ENCODE results near the gene MCF2L2. TPM values are rescaled to one million over a fixed set of nuclear protein-coding genes. Genes with fewer than 3 reads are reported as not detected.
"Not testable (repeated sequence)": the region's sequence is repeated elsewhere in the genome, so short reads cannot be mapped to it uniquely, and the experiment has no call there.

MCF2L2 gene
- 0.03 TPM in 1 of 2 replicates, not detected in the other for total RNA-seq (2014; rRNA removed; shearing (Covaris generic))

- H3K27me3 ChIP-seq (replicated peaks), result peaks cover 41% of the 10 kb centered on the region
Measured at GRCh38 chr3:183428447-183429211, at the start of gene MCF2L2. MCF2L2 (minus strand) TSS chr3:183428619; CDS start chr3:183427977, 642 bp downstream.

GRCh38 chr3:183477801-183478456 lies 49.5 kb upstream of the MCF2L2 start:
- H3K27me3 ChIP-seq (replicated peaks), result peaks cover 5% of the 10 kb centered on the region; the same call in 1 of the 2 replicates
- no peak overlapping the region for H3K4me3 ChIP-seq
- no peak overlapping the region for H3K27ac ChIP-seq
- no peaks in the 10 kb centered on the region for H3K36me3 ChIP-seq
- no peaks in the 10 kb centered on the region for H3K4me1 ChIP-seq (replicated peaks)
- DNase-seq (ENCODE audit: low read depth in 1 of 2, low spot score in 2 of 2), result no peak
- H3K9me3 ChIP-seq (replicated peaks), result no peaks in the 10 kb centered on the region; the same call in 1 of the 2 replicates

More at GRCh38 chr3:183428447-183429211, at the start of gene MCF2L2:
- no peak within 1 kb of the TSS for H3K27ac ChIP-seq
- H3K9me3 ChIP-seq (replicated peaks), result no peaks in the 10 kb centered on the region
- peaks cover 13% of the 10 kb centered on the region for H3K4me1 ChIP-seq (replicated peaks)
- no peaks in the 10 kb centered on the region for H3K36me3 ChIP-seq
- DNase-seq (ENCODE audit: low read depth in 1 of 2, low spot score in 2 of 2), result no peak
- H3K4me3 ChIP-seq, result peak within 1 kb of the TSS; percentile 36

GRCh38 chr3:183475764-183476162 lies 47.3 kb upstream of the MCF2L2 start:
- H3K4me1 ChIP-seq (replicated peaks); H3K27ac ChIP-seq; H3K27me3 ChIP-seq (replicated peaks); H3K36me3 ChIP-seq; H3K4me3 ChIP-seq; DNase-seq (ENCODE audit: low read depth in 1 of 2, low spot score in 2 of 2); H3K9me3 ChIP-seq (replicated peaks): not testable (repeated sequence)

GRCh38 chr3:183475016-183475763 lies 46.8 kb upstream of the MCF2L2 start:
- Histone ChIP-seq H3K4me3 (no peak overlapping the region), H3K4me1 (replicated peaks) (no peaks in the 10 kb centered on the region), H3K27me3 (replicated peaks) (peaks cover 5% of the 10 kb centered on the region; the same call in 1 of the 2 replicates), H3K36me3 (no peaks in the 10 kb centered on the region), H3K9me3 (replicated peaks) (no peaks in the 10 kb centered on the region; the same call in 1 of the 2 replicates), H3K27ac (no peak overlapping the region)
- no peak for DNase-seq (ENCODE audit: low read depth in 1 of 2, low spot score in 2 of 2)

- Histone ChIP-seq H3K27ac (no peak overlapping the region), H3K27me3 (replicated peaks) (peaks cover 5% of the 10 kb centered on the region; the same call in 1 of the 2 replicates), H3K4me1 (replicated peaks) (peaks cover 3% of the 10 kb centered on the region; the same call in 1 of the 2 replicates), H3K36me3 (no peaks in the 10 kb centered on the region), H3K9me3 (replicated peaks) (no peaks in the 10 kb centered on the region), H3K4me3 (no peak overlapping the region)
- DNase-seq (ENCODE audit: low read depth in 1 of 2, low spot score in 2 of 2), result no peak
Measured at GRCh38 chr3:183473969-183474368, 45.5 kb upstream of the MCF2L2 start.

- H3K4me1 ChIP-seq (replicated peaks), result peaks cover 5% of the 10 kb centered on the region; the same call in 1 of the 2 replicates
Measured at GRCh38 chr3:183472155-183472554, 43.7 kb upstream of the MCF2L2 start.

GRCh38 chr3:183468424-183468823 lies 40.0 kb upstream of the MCF2L2 start:
- H3K36me3 ChIP-seq, result no peaks in the 10 kb centered on the region
- no peak overlapping the region for H3K27ac ChIP-seq
- no peak overlapping the region for H3K4me3 ChIP-seq
- no peak for DNase-seq (ENCODE audit: low read depth in 1 of 2, low spot score in 2 of 2)
- peaks cover 5% of the 10 kb centered on the region; the same call in 1 of the 2 replicates for H3K4me1 ChIP-seq (replicated peaks)
- H3K9me3 ChIP-seq (replicated peaks), result no peaks in the 10 kb centered on the region
- H3K27me3 ChIP-seq (replicated peaks), result no peaks in the 10 kb centered on the region; the same call in 1 of the 2 replicates

More at GRCh38 chr3:183472155-183472554, 43.7 kb upstream of the MCF2L2 start:
- no peaks in the 10 kb centered on the region for H3K36me3 ChIP-seq
- H3K9me3 ChIP-seq (replicated peaks), result no peaks in the 10 kb centered on the region
- peaks cover 5% of the 10 kb centered on the region; the same call in 1 of the 2 replicates for H3K27me3 ChIP-seq (replicated peaks)
- no peak for DNase-seq (ENCODE audit: low read depth in 1 of 2, low spot score in 2 of 2)
- no peak overlapping the region for H3K27ac ChIP-seq
- no peak overlapping the region for H3K4me3 ChIP-seq

- no peak for DNase-seq (ENCODE audit: low read depth in 1 of 2, low spot score in 2 of 2)
- H3K9me3 ChIP-seq (replicated peaks), result no peaks in the 10 kb centered on the region
- H3K4me3 ChIP-seq, result no peak overlapping the region
- H3K27ac ChIP-seq, result no peak overlapping the region
- no peaks in the 10 kb centered on the region; the same call in 1 of the 2 replicates for H3K27me3 ChIP-seq (replicated peaks)
- H3K36me3 ChIP-seq, result no peaks in the 10 kb centered on the region
- peaks cover 5% of the 10 kb centered on the region; the same call in 1 of the 2 replicates for H3K4me1 ChIP-seq (replicated peaks)
Measured at GRCh38 chr3:183466575-183466974, 38.2 kb upstream of the MCF2L2 start.

GRCh38 chr3:183465710-183466109 lies 37.3 kb upstream of the MCF2L2 start:
- not testable (repeated sequence) for H3K27ac ChIP-seq; H3K27me3 ChIP-seq (replicated peaks); H3K36me3 ChIP-seq; H3K4me3 ChIP-seq; H3K4me1 ChIP-seq (replicated peaks); DNase-seq (ENCODE audit: low read depth in 1 of 2, low spot score in 2 of 2); H3K9me3 ChIP-seq (replicated peaks)

- no peaks in the 10 kb centered on the region; the same call in 1 of the 2 replicates for H3K27me3 ChIP-seq (replicated peaks)
- H3K4me1 ChIP-seq (replicated peaks), result peaks cover 5% of the 10 kb centered on the region; the same call in 1 of the 2 replicates
Measured at GRCh38 chr3:183464480-183464879, 36.1 kb upstream of the MCF2L2 start.

GRCh38 chr3:183460081-183461055 lies 31.9 kb upstream of the MCF2L2 start:
- no peak for DNase-seq (ENCODE audit: low read depth in 1 of 2, low spot score in 2 of 2)
- Histone ChIP-seq H3K36me3 (no peaks in the 10 kb centered on the region), H3K4me1 (replicated peaks) (0 out of 2 replicates have a peak, but pooled peaks cover under 1% of the 10 kb centered on the region), H3K9me3 (replicated peaks) (no peaks in the 10 kb centered on the region), H3K27me3 (replicated peaks) (no peaks in the 10 kb centered on the region), H3K4me3 (no peak overlapping the region), H3K27ac (no peak overlapping the region)

More at GRCh38 chr3:183464480-183464879, 36.1 kb upstream of the MCF2L2 start:
- no peak for DNase-seq (ENCODE audit: low read depth in 1 of 2, low spot score in 2 of 2)
- no peaks in the 10 kb centered on the region for H3K36me3 ChIP-seq
- H3K9me3 ChIP-seq (replicated peaks), result no peaks in the 10 kb centered on the region
- H3K27ac ChIP-seq, result no peak overlapping the region
- no peak overlapping the region for H3K4me3 ChIP-seq

GRCh38 chr3:183455089-183455488 lies 26.7 kb upstream of the MCF2L2 start:
- H3K4me3 ChIP-seq, result no peak overlapping the region
- H3K27ac ChIP-seq, result no peak overlapping the region
- H3K36me3 ChIP-seq, result peaks cover 6% of the 10 kb centered on the region
- peaks cover 8% of the 10 kb centered on the region for H3K4me1 ChIP-seq (replicated peaks)
- no peaks in the 10 kb centered on the region for H3K27me3 ChIP-seq (replicated peaks)
- DNase-seq (ENCODE audit: low read depth in 1 of 2, low spot score in 2 of 2), result no peak
- H3K9me3 ChIP-seq (replicated peaks), result no peaks in the 10 kb centered on the region
